H1 (cell line): ENCODE results near the gene TMIGD1. TPM values are rescaled to one million over a fixed set of nuclear protein-coding genes. Genes with fewer than 3 reads are reported as not detected.

Source experiments
- HDAC6 ChIP-seq: IDR thresholded peaks from one replicate; pipeline ENCODE4 v1.7.1; 2012; ENCODE audit warnings: low read depth, mild to moderate bottlenecking, inconsistent platforms, low read length, moderate library complexity
- TEAD4 ChIP-seq: IDR thresholded peaks from 2 replicates; pipeline ENCODE4 v1.6.1; 2012; ENCODE audit warnings: low read depth, low read length, inconsistent platforms, mixed read lengths
- polyA plus RNA-seq, 7 experiments: library from polyadenylated mRNA; depleted of rRNA in 3 of 7; stranded (reverse) in 5 of 7; unstranded in 2 of 7; fragments of >200 nt in 5 of 7; fragments of 200-250 nt in 2 of 7; gene quantifications; 1 replicate in 5 of 7; 2 replicates in 1 of 7; 4 replicates in 1 of 7; pipeline versions ENCODE4 v1.2.1 to v1.2.3, GENCODE V29; 2011 to 2013; ENCODE audit warnings: missing spikeins in 2 of 7, mixed read lengths in 2 of 7
- total RNA-seq: library from RNA; stranded (reverse); fragmentation: NEBNext Ultra II Directional; extraction: Animal tissue kit (Norgen Biotek cat#: 25700); gene quantifications from 2 replicates; pipeline ENCODE4 v1.2.1, GENCODE V29; 2021
- TF ChIP-seq, protein P1 (sequence below): IDR thresholded peaks from 2 replicates; pipeline ENCODE4 v1.6.1; 2011; ENCODE audit warnings: low read depth, mild to moderate bottlenecking, low read length; ENCODE audit not compliant: insufficient read depth

The TMIGD1 gene
- total and polyA plus RNA-seq, 2 of the 8 experiments (the other 6 are each of a cell fraction or from before 2014, with no cell fraction given) = not detected

DNA sequence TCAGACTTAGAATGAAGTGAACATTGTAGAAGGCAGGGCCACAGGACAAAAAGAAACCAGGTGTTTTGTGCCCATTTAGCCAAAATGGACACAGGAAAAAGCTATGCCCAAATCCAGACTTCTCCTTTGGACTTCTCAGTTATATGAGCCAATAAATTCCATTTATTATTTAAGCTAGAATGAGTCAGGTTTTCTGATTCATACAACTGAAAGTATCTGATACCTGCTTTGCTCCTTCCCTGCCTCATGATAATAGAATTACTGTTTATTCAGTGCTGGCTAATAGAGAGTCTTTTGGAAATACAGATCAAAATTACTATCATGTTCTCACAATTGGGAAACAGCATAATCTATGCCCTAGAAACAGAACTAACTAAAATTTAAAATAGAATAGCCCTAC is 36.1 kb upstream of the TMIGD1 start (continued):
- TF ChIP-seq HDAC6 = no peak
- TF ChIP-seq, protein P1, sequence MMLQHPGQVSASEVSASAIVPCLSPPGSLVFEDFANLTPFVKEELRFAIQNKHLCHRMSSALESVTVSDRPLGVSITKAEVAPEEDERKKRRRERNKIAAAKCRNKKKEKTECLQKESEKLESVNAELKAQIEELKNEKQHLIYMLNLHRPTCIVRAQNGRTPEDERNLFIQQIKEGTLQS = no peak
- no peak for TF ChIP-seq TEAD4
- TF ChIP-seq, all 59 proteins: peak for 0
